ENCODE measurements around the gene FBXW5.

DNA sequence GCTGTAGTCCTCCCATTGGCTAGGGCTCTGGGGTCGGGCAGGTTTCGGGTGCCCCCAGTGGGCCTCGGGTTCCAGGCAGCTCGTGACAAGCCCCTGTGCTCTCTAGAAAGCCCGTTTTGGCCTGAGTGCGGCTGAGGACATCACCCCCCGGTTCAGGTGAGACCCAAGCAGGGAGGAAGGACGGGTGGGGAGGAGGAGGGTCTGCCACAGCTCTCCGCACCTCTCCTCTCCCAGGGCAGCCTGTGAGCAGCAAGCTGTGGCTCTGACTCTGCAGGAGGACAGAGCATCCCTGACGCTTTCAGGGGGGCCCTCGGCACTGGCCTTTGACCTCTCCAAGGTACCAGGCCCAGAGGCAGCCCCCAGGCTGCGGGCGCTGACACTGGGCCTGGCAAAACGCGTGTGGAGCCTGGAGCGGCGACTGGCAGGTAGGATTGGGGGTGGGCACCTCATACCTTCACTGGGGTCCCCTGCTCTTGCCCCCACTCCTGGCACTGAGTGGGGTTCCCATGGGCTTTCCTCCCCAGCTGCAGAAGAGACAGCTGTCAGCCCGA lies 48.4 kb upstream of the FBXW5 start:
- TF ChIP-seq, protein P1, sequence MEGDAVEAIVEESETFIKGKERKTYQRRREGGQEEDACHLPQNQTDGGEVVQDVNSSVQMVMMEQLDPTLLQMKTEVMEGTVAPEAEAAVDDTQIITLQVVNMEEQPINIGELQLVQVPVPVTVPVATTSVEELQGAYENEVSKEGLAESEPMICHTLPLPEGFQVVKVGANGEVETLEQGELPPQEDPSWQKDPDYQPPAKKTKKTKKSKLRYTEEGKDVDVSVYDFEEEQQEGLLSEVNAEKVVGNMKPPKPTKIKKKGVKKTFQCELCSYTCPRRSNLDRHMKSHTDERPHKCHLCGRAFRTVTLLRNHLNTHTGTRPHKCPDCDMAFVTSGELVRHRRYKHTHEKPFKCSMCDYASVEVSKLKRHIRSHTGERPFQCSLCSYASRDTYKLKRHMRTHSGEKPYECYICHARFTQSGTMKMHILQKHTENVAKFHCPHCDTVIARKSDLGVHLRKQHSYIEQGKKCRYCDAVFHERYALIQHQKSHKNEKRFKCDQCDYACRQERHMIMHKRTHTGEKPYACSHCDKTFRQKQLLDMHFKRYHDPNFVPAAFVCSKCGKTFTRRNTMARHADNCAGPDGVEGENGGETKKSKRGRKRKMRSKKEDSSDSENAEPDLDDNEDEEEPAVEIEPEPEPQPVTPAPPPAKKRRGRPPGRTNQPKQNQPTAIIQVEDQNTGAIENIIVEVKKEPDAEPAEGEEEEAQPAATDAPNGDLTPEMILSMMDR (IDR thresholded peaks at IDR 0.05), result no peak
- TF ChIP-seq, protein P2, sequence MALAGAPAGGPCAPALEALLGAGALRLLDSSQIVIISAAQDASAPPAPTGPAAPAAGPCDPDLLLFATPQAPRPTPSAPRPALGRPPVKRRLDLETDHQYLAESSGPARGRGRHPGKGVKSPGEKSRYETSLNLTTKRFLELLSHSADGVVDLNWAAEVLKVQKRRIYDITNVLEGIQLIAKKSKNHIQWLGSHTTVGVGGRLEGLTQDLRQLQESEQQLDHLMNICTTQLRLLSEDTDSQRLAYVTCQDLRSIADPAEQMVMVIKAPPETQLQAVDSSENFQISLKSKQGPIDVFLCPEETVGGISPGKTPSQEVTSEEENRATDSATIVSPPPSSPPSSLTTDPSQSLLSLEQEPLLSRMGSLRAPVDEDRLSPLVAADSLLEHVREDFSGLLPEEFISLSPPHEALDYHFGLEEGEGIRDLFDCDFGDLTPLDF (CRISPR knock-in tag; IDR thresholded peaks at IDR 0.05), result no peak
- TF ChIP-seq, protein P3, sequence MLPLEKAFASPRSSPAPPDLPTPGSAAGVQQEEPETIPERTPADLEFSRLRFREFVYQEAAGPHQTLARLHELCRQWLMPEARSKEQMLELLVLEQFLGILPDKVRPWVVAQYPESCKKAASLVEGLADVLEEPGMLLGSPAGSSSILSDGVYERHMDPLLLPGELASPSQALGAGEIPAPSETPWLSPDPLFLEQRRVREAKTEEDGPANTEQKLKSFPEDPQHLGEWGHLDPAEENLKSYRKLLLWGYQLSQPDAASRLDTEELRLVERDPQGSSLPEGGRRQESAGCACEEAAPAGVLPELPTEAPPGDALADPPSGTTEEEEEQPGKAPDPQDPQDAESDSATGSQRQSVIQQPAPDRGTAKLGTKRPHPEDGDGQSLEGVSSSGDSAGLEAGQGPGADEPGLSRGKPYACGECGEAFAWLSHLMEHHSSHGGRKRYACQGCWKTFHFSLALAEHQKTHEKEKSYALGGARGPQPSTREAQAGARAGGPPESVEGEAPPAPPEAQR (CRISPR knock-in tag; IDR thresholded peaks at IDR 0.05), result no peak
- TF ChIP-seq CREB1 (CRISPR knock-in tag; IDR thresholded peaks at IDR 0.05) (no peak), NR2C2 (CRISPR knock-in tag; IDR thresholded peaks at IDR 0.05) (no peak)
- TF ChIP-seq, protein P4, sequence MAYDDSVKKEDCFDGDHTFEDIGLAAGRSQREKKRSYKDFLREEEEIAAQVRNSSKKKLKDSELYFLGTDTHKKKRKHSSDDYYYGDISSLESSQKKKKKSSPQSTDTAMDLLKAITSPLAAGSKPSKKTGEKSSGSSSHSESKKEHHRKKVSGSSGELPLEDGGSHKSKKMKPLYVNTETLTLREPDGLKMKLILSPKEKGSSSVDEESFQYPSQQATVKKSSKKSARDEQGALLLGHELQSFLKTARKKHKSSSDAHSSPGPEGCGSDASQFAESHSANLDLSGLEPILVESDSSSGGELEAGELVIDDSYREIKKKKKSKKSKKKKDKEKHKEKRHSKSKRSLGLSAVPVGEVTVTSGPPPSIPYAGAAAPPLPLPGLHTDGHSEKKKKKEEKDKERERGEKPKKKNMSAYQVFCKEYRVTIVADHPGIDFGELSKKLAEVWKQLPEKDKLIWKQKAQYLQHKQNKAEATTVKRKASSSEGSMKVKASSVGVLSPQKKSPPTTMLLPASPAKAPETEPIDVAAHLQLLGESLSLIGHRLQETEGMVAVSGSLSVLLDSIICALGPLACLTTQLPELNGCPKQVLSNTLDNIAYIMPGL (CRISPR knock-in tag; IDR thresholded peaks at IDR 0.05), result no peak
- TF ChIP-seq, protein P5, sequence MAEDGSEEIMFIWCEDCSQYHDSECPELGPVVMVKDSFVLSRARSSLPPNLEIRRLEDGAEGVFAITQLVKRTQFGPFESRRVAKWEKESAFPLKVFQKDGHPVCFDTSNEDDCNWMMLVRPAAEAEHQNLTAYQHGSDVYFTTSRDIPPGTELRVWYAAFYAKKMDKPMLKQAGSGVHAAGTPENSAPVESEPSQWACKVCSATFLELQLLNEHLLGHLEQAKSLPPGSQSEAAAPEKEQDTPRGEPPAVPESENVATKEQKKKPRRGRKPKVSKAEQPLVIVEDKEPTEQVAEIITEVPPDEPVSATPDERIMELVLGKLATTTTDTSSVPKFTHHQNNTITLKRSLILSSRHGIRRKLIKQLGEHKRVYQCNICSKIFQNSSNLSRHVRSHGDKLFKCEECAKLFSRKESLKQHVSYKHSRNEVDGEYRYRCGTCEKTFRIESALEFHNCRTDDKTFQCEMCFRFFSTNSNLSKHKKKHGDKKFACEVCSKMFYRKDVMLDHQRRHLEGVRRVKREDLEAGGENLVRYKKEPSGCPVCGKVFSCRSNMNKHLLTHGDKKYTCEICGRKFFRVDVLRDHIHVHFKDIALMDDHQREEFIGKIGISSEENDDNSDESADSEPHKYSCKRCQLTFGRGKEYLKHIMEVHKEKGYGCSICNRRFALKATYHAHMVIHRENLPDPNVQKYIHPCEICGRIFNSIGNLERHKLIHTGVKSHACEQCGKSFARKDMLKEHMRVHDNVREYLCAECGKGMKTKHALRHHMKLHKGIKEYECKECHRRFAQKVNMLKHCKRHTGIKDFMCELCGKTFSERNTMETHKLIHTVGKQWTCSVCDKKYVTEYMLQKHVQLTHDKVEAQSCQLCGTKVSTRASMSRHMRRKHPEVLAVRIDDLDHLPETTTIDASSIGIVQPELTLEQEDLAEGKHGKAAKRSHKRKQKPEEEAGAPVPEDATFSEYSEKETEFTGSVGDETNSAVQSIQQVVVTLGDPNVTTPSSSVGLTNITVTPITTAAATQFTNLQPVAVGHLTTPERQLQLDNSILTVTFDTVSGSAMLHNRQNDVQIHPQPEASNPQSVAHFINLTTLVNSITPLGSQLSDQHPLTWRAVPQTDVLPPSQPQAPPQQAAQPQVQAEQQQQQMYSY (CRISPR knock-in tag; IDR thresholded peaks at IDR 0.05), result no peak
- TF ChIP-seq, protein P6, sequence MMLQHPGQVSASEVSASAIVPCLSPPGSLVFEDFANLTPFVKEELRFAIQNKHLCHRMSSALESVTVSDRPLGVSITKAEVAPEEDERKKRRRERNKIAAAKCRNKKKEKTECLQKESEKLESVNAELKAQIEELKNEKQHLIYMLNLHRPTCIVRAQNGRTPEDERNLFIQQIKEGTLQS (CRISPR knock-in tag; conservative IDR thresholded peaks at IDR 0.05), result no peak

Measured in WTC11 (cell line).